K562 (cell line): ENCODE measurements around the gene ATPAF2. TPM values are rescaled to one million over a fixed set of nuclear protein-coding genes. Genes with fewer than 3 reads are reported as not detected.
A peak's percentile ranks its signal among the peaks of the same experiment; 100 is the strongest.

ENCODE experiments used
- ATAC-seq: fragments of 200-7000 bp; cut with Tn5 transposase; 3 replicates; pipeline ENCODE4 v1.9.1; 2020; ENCODE audit warnings: moderate library complexity
- BruUV-seq: library from RNA; stranded (reverse); fragments of 400-500 nt; replicated peaks from 2 replicates; lab custom pipeline; 2021; lab: Mats Ljungman, UMichigan
- CTCF ChIA-PET: fragments of 300-600 bp; formaldehyde crosslinking; extraction: SDS; loops from one replicate; lab custom pipeline; 2021; ENCODE audit warnings: low intra/inter-chr PET ratio; lab: Yijun Ruan, JAX
- POLR2A ChIA-PET: fragments of 300-600, 350-650 bp; sonication (Branson Sonifier 250); formaldehyde crosslinking; extraction: SDS; loops from one replicate; lab custom pipeline; 2021; ENCODE audit warnings: antibody characterized with exemption, inconsistent platforms; lab: Yijun Ruan, JAX
- DNase-seq, 4 experiments: peaks; one replicate each; pipeline versions ENCODE4 v3.0.0 to v3.0.0-alpha.2; 2011 to 2018; ENCODE audit warnings: low spot score in 3 of 4, mixed read lengths in 3 of 4; ENCODE audit errors: extremely low read depth in 1 of 4
- FAIRE-seq: peaks from 2 replicates; lab custom pipeline; 2011; peaks lifted over from hg19 to GRCh38; lab: Jason Lieb, UNC
- H2AFZ ChIP-seq: 2 replicates; pipeline ENCODE4 v1.6.0; 2011; ENCODE audit warnings: low read depth, low read length, control low read depth, inconsistent platforms
- H3K27ac ChIP-seq: fragments of 200-600 bp; 3 replicates; pipeline ENCODE4 v1.8.0; 2011; ENCODE audit warnings: low read depth, mild to moderate bottlenecking, control low read depth, inconsistent platforms, low read length, moderate library complexity, mixed read lengths; ENCODE audit errors: extremely low read depth
- H3K27me3 ChIP-seq, 2 experiments: fragments of 300-600 bp in 1 of 2; 2 replicates in 1 of 2; 3 replicates in 1 of 2; pipeline versions ENCODE4 v1.6.0 to v1.8.0; 2011; ENCODE audit warnings: inconsistent platforms in 2 of 2, low read length in 2 of 2, mild to moderate bottlenecking in 1 of 2, mixed read lengths in 1 of 2, moderate library complexity in 1 of 2; ENCODE audit not compliant: control insufficient read depth in 2 of 2, insufficient read depth in 2 of 2
- H3K36me3 ChIP-seq: fragments of 300-600 bp; 3 replicates; pipeline ENCODE4 v1.8.0; 2011; ENCODE audit warnings: mild to moderate bottlenecking, low read length, inconsistent platforms; ENCODE audit not compliant: control insufficient read depth, insufficient read depth
- H3K4me1 ChIP-seq, 2 experiments: fragments of 200-600 bp in 1 of 2; replicated peaks in 1 of 2; 2 replicates in 1 of 2; 3 replicates in 1 of 2; pipeline versions ENCODE4 v1.5.1 to v1.8.0; 2011; ENCODE audit warnings: inconsistent platforms in 2 of 2, low read length in 2 of 2, mild to moderate bottlenecking in 1 of 2, mixed read lengths in 1 of 2, moderate library complexity in 1 of 2; ENCODE audit not compliant: control insufficient read depth in 2 of 2, insufficient read depth in 2 of 2
- H3K4me2 ChIP-seq: 2 replicates; pipeline ENCODE4 v1.6.1; 2011; ENCODE audit warnings: low read length, control low read depth, inconsistent platforms, mixed read lengths; ENCODE audit not compliant: insufficient read depth
- H3K4me3 ChIP-seq: fragments of 200-600 bp; sonication (generic), shearing (Covaris generic); 2 replicates; pipeline ENCODE4 v1.5.1; 2016; ENCODE audit warnings: control low read depth, inconsistent platforms
- H3K79me2 ChIP-seq: fragments of 200-600 bp; 3 replicates; pipeline ENCODE4 v1.8.0; 2011; ENCODE audit warnings: low read length, inconsistent platforms; ENCODE audit not compliant: control insufficient read depth, insufficient read depth
- H3K9ac ChIP-seq, 2 experiments: 2 replicates each; pipeline versions ENCODE4 v1.6.0 to v1.6.1; 2011; ENCODE audit warnings: low read depth in 2 of 2, low read length in 2 of 2, control low read depth in 1 of 2, inconsistent platforms in 1 of 2, mild to moderate bottlenecking in 1 of 2, mixed read lengths in 1 of 2; ENCODE audit not compliant: insufficient read depth in 1 of 2
- H3K9me1 ChIP-seq: one replicate; pipeline ENCODE4 v1.6.0; 2011; ENCODE audit warnings: inconsistent platforms, mild to moderate bottlenecking, low read length, moderate library complexity; ENCODE audit not compliant: control insufficient read depth, insufficient read depth
- H3K9me3 ChIP-seq: replicated peaks from 2 replicates; pipeline ENCODE4 v1.5.1; 2011; ENCODE audit warnings: low read depth, low read length, inconsistent platforms; ENCODE audit not compliant: control insufficient read depth, insufficient read depth
- H4K20me1 ChIP-seq: replicated peaks from 2 replicates; pipeline ENCODE4 v1.6.1; 2011; ENCODE audit warnings: low read length, inconsistent platforms, mixed read lengths; ENCODE audit not compliant: control insufficient read depth, insufficient read depth
- ETV1 ChIP-seq: fragments of 450-650 bp; conservative IDR thresholded peaks from 2 replicates; pipeline ENCODE4 v1.6.1; 2016; ENCODE audit warnings: missing genetic modification characterization, control low read depth, low read depth, missing compliant biosample characterization
- WGBS: fragments of 100-300 bp; shearing (Covaris generic); methylation state at CpG from one replicate; pipeline ENCODE4 v1.1.6; 2016; ENCODE audit warnings: low coverage, mixed read lengths; ENCODE audit not compliant: insufficient coverage; ENCODE audit errors: missing lambda C conversion rate; 5-methylcytosine and 5-hydroxymethylcytosine counted together
- in situ Hi-C: fragments of 300-500 bp; cut with MboI; formaldehyde crosslinking; loops from 4 replicates; pipeline ENCODE4 v1.15.0; 2018; ENCODE audit warnings: inconsistent platforms, mixed read lengths
- intact Hi-C: fragments of 100-400 bp; cut with micrococcal nuclease; formaldehyde crosslinking; loops from 2 replicates; pipeline ENCODE4 v1.14.2; 2022
- polyA plus RNA-seq, 8 experiments: library from polyadenylated mRNA; depleted of rRNA in 4 of 8; stranded (reverse) in 5 of 8; unstranded in 3 of 8; fragments of >200 nt; fragmentation: Nextera tagmentation in 2 of 8; fragmentation: Illumina TruSeq in 1 of 8; extraction: Ambion mirVana in 2 of 8; extraction: Trizol in 1 of 8; gene quantifications; 2 replicates each; pipeline versions ENCODE4 v1.2.1 to v1.2.3, GENCODE V29; 2011 to 2014; ENCODE audit warnings: inconsistent platforms in 1 of 8, missing spikeins in 1 of 8
- total RNA-seq, 7 experiments: library from RNA; depleted of rRNA in 6 of 7; stranded (reverse); fragments of >200 nt in 6 of 7; fragmentation: Illumina TruSeq in 2 of 7; extraction: Trizol in 2 of 7; gene quantifications; 2 replicates each; pipeline versions ENCODE4 v1.2.1 to v1.2.3, GENCODE V29; 2011 to 2021; ENCODE audit warnings: low replicate concordance in 1 of 7
- TF ChIP-seq, protein P1 (sequence below): sonication (generic); IDR thresholded peaks from 2 replicates; pipeline ENCODE4 v1.6.1; 2016
- TF ChIP-seq, protein P2 (sequence below): fragments of 450-650 bp; IDR thresholded peaks from 2 replicates; pipeline ENCODE4 v1.7.0; 2016; ENCODE audit warnings: borderline replicate concordance

ATPAF2 gene
- total and polyA plus RNA-seq, 9 of the 15 experiments (the other 6 are each of a cell fraction or from before 2014, with no cell fraction given): 2.1 to 19.2 (median 11.3) TPM

DNA sequence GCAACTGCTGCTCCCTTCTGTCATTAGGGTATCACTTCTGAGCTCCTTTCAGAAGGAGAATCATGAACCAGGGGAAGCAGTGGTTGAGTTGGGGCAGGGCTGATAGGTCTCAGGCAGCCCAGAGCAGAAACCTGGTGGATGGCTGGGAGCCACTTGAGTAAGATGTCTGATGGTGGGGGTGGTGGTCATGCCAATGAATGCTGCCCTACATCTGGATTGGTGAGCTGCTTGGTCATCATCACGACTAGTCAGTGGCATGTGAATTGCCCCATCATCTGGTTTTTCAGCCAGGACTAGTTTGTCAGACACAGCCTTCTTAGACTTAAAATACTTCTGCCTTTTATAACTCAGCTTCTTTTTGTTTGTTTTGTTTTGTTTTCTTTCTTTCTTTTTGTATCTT lies 2.8 kb upstream of the ATPAF2 start:
- ChIA-PET CTCF (no interaction called here), POLR2A (interaction anchor here (1.0 kb wide), 1 partner anchor 10 kb away, joined by 3 read pairs; no protein-coding TSS in a partner anchor)
- no peak overlapping the region for H3K4me3 ChIP-seq
- intact Hi-C loops (loop anchor here (5.0 kb wide), 1 partner anchor 46 kb away; the partner anchor contains the start of gene DRG2), in situ Hi-C loops (no loop called here)
- H4K20me1 ChIP-seq: no peaks in the 10 kb centered on the region; the same call in 1 of the 2 replicates
- peaks cover 44% of the 10 kb centered on the region for H3K79me2 ChIP-seq
- no peaks in the 10 kb centered on the region for H3K27me3 ChIP-seq
- no peak overlapping the region; a peak in 1 of 4 replicates for H3K9ac ChIP-seq
- ATAC-seq: no peak
- DNase-seq: peak in 1 of 4 experiments; percentile 9
- no peaks in the 10 kb centered on the region for H3K9me1 ChIP-seq
- H3K4me1 ChIP-seq: peaks cover 16 to 31% of the 10 kb centered on the region in 2 experiments; a peak in 4 of 5 replicates
- H3K36me3 ChIP-seq: peaks cover 9% of the 10 kb centered on the region; the same call in 2 of the 3 replicates
- no peak overlapping the region for H2AFZ ChIP-seq
- TF ChIP-seq, protein P1, sequence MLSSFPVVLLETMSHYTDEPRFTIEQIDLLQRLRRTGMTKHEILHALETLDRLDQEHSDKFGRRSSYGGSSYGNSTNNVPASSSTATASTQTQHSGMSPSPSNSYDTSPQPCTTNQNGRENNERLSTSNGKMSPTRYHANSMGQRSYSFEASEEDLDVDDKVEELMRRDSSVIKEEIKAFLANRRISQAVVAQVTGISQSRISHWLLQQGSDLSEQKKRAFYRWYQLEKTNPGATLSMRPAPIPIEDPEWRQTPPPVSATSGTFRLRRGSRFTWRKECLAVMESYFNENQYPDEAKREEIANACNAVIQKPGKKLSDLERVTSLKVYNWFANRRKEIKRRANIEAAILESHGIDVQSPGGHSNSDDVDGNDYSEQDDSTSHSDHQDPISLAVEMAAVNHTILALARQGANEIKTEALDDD: peak; percentile 62
- TF ChIP-seq, protein P2, sequence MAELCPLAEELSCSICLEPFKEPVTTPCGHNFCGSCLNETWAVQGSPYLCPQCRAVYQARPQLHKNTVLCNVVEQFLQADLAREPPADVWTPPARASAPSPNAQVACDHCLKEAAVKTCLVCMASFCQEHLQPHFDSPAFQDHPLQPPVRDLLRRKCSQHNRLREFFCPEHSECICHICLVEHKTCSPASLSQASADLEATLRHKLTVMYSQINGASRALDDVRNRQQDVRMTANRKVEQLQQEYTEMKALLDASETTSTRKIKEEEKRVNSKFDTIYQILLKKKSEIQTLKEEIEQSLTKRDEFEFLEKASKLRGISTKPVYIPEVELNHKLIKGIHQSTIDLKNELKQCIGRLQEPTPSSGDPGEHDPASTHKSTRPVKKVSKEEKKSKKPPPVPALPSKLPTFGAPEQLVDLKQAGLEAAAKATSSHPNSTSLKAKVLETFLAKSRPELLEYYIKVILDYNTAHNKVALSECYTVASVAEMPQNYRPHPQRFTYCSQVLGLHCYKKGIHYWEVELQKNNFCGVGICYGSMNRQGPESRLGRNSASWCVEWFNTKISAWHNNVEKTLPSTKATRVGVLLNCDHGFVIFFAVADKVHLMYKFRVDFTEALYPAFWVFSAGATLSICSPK: no peak
- TF ChIP-seq ETV1 (tag): no peak
- no peak for FAIRE-seq
- 22% methylated on average over 1 of the region's 1 CpG for WGBS
- BruUV-seq: no TSS peak
- no peak overlapping the region for H3K27ac ChIP-seq
- peak overlapping the region; percentile 35 for H3K4me2 ChIP-seq
- no peaks in the 10 kb centered on the region for H3K9me3 ChIP-seq
